B cell (primary cell): ENCODE data around the gene ISM1.

Experiments
- CTCF ChIP-seq: fragments of 200-600 bp; IDR thresholded peaks from one replicate; pipeline ENCODE4 v1.8.0; 2022; ENCODE audit warnings: antibody characterized with exemption, mild to moderate bottlenecking
- EZH2 ChIP-seq: IDR thresholded peaks from 2 replicates; pipeline ENCODE4 v1.6.1; 2012; ENCODE audit warnings: borderline replicate concordance, low read depth, mild to moderate bottlenecking, moderate library complexity, low read length; ENCODE audit not compliant: insufficient read depth, poor library complexity, severe bottlenecking

DNA sequence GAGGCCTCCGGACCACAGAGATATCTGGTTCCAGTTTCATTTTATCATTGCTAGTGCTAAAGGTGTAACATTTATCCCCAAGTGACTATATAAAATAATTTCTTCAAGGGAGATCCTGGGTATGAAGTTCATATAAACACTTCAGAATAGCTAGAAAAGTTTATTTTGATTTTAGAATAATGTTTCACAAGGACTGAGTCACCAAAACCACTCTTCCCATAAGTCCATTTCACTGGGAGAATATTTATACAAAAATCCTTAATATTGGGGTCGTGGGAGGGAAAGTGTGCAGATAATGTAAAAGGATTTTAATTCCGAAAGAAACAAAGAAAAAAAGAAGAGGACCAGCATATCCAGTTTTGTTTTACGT, 128.1 kb downstream of the ISM1 start:
- TF ChIP-seq CTCF: no peak
- no peak for TF ChIP-seq EZH2
